GM12878 (cell line): ENCODE results near the gene TPRG1. TPM values are rescaled to one million over a fixed set of nuclear protein-coding genes. Genes with fewer than 3 reads are reported as not detected.

ENCODE experiments used
- ATAC-seq: fragments of 200-7000 bp; cut with Tn5 transposase; 3 replicates; pipeline ENCODE4 v1.9.1; 2020; ENCODE audit warnings: mild to moderate bottlenecking, moderate library complexity
- BruUV-seq: library from RNA; stranded (reverse); fragments of 400-500 nt; replicated peaks from 2 replicates; lab custom pipeline; 2021; lab: Mats Ljungman, UMichigan
- CTCF ChIA-PET: fragments of 300-600 bp; sonication (Branson Sonifier 250); formaldehyde crosslinking; extraction: SDS; loops from one replicate; lab custom pipeline; 2021; ENCODE audit warnings: inconsistent platforms; lab: Yijun Ruan, JAX
- POLR2A ChIA-PET: fragments of 350-600 bp; formaldehyde crosslinking; extraction: SDS; loops from one replicate; lab custom pipeline; 2021; ENCODE audit warnings: inconsistent platforms; lab: Charles Lee
- RAD21 ChIA-PET: fragments of 300-600 bp; sonication (Branson Sonifier 250); formaldehyde crosslinking; loops from one replicate; lab custom pipeline; 2023; ENCODE audit warnings: antibody characterized with exemption; ENCODE audit not compliant: unreplicated experiment; lab: Charles Lee
- SMC1A ChIA-PET: fragments of 300-600 bp; sonication (Branson Sonifier 250); formaldehyde crosslinking; loops from one replicate; lab custom pipeline; 2023; ENCODE audit not compliant: unreplicated experiment, uncharacterized antibody; lab: Charles Lee
- DNase-seq: peaks from one replicate; pipeline ENCODE4 v3.0.0-alpha.2; 2011; ENCODE audit warnings: low read depth, low spot score
- FAIRE-seq: peaks from 3 replicates; lab custom pipeline; 2011; peaks lifted over from hg19 to GRCh38; lab: Jason Lieb, UNC
- H2AFZ ChIP-seq: 2 replicates; pipeline ENCODE4 v1.6.0; 2011; ENCODE audit warnings: low read depth, low read length, control low read depth; ENCODE audit not compliant: control insufficient read depth
- H3K27ac ChIP-seq: 2 replicates; pipeline ENCODE4 v1.5.1; 2011; ENCODE audit warnings: control low read depth; ENCODE audit not compliant: control insufficient read depth, insufficient read depth
- H3K27me3 ChIP-seq, 2 experiments: replicated peaks in 1 of 2; 2 replicates each; pipeline versions ENCODE4 v1.6.0 to v1.6.1; 2011; ENCODE audit warnings: low read length in 1 of 2; ENCODE audit not compliant: control insufficient read depth in 2 of 2, insufficient read depth in 2 of 2
- H3K36me3 ChIP-seq, 2 experiments: 2 replicates each; pipeline ENCODE4 v1.5.1; 2011; ENCODE audit warnings: low read length in 1 of 2; ENCODE audit not compliant: control insufficient read depth in 2 of 2, insufficient read depth in 2 of 2
- H3K4me1 ChIP-seq: 2 replicates; pipeline ENCODE4 v1.6.1; 2011; ENCODE audit warnings: mild to moderate bottlenecking, low read length, moderate library complexity, mixed read lengths; ENCODE audit not compliant: control insufficient read depth, insufficient read depth
- H3K4me2 ChIP-seq: 2 replicates; pipeline ENCODE4 v1.6.0; 2011; ENCODE audit warnings: control low read depth; ENCODE audit not compliant: control insufficient read depth, insufficient read depth
- H3K4me3 ChIP-seq: fragments of 200-600 bp; sonication (generic); 2 replicates; pipeline ENCODE4 v1.5.1; 2016
- H3K79me2 ChIP-seq: 2 replicates; pipeline ENCODE4 v1.6.0; 2011; ENCODE audit warnings: low read length; ENCODE audit not compliant: control insufficient read depth, insufficient read depth
- H3K9ac ChIP-seq: 2 replicates; pipeline ENCODE4 v1.8.0; 2011; ENCODE audit warnings: low read length, control low read depth, mixed read lengths; ENCODE audit not compliant: control insufficient read depth, insufficient read depth
- H3K9me3 ChIP-seq: replicated peaks from 3 replicates; pipeline ENCODE4 v1.5.1; 2011; ENCODE audit warnings: mild to moderate bottlenecking, low read length; ENCODE audit not compliant: control insufficient read depth, insufficient read depth
- H4K20me1 ChIP-seq: 2 replicates; pipeline ENCODE4 v1.6.0; 2011; ENCODE audit not compliant: control insufficient read depth, insufficient read depth
- EZH2 ChIP-seq: IDR thresholded peaks from 2 replicates; pipeline ENCODE4 v1.6.1; 2012; ENCODE audit warnings: low read depth, mild to moderate bottlenecking, control low read depth, inconsistent platforms, low read length, borderline replicate concordance; ENCODE audit not compliant: control insufficient read depth
- KAT2A ChIP-seq: conservative IDR thresholded peaks from 2 replicates; pipeline ENCODE4 v1.6.1; 2011; ENCODE audit warnings: low read depth, low read length; ENCODE audit not compliant: control insufficient read depth
- NFYA ChIP-seq: IDR thresholded peaks from 2 replicates; pipeline ENCODE4 v1.6.1; 2011; ENCODE audit warnings: low read depth, mild to moderate bottlenecking, low read length, improper control_type of control experiment, borderline replicate concordance
- NR2C2 ChIP-seq: IDR thresholded peaks from 2 replicates; pipeline ENCODE4 v1.6.1; 2011; ENCODE audit warnings: borderline replicate concordance, low read depth; ENCODE audit not compliant: control insufficient read depth, insufficient read length
- NRF1 ChIP-seq: conservative IDR thresholded peaks from 2 replicates; pipeline ENCODE4 v1.6.1; 2011; ENCODE audit warnings: mild to moderate bottlenecking, low read depth, low read length, improper control_type of control experiment
- PAX5 ChIP-seq: IDR thresholded peaks from 2 replicates; pipeline ENCODE4 v1.6.1; 2011; ENCODE audit warnings: low read depth, low read length, borderline replicate concordance
- POLR2A ChIP-seq: IDR thresholded peaks from 2 replicates; pipeline ENCODE4 v1.6.1; 2011; ENCODE audit warnings: low read depth, mild to moderate bottlenecking, low read length
- WGBS: methylation state at CpG from one replicate; pipeline ENCODE4 v1.1.6; 2016; ENCODE audit warnings: low lambda C conversion rate; ENCODE audit not compliant: insufficient replicate concordance, insufficient coverage; ENCODE audit errors: missing lambda C conversion rate; 5-methylcytosine and 5-hydroxymethylcytosine counted together
- in situ Hi-C: fragments of 300-500 bp; cut with MboI; formaldehyde crosslinking; loops from 9 replicates; pipeline ENCODE4 v1.14.3; 2018; ENCODE audit warnings: mixed read lengths
- intact Hi-C: fragments of 100-400 bp; cut with micrococcal nuclease; formaldehyde crosslinking; loops from one replicate; pipeline ENCODE4 v1.14.2; 2022; ENCODE audit not compliant: unreplicated experiment
- polyA plus RNA-seq, 11 experiments: library from polyadenylated mRNA; depleted of rRNA in 4 of 11; unstranded in 6 of 11; stranded (reverse) in 5 of 11; fragments of >200 nt; fragmentation: Nextera tagmentation in 4 of 11; fragmentation: Illumina TruSeq in 1 of 11; extraction: Ambion mirVana in 4 of 11; extraction: Trizol in 1 of 11; gene quantifications; 1 replicate in 1 of 11; 2 replicates in 10 of 11; pipeline versions ENCODE4 v1.2.1 to v1.2.3, GENCODE V29; 2011 to 2016; ENCODE audit warnings: inconsistent platforms in 2 of 11, missing spikeins in 2 of 11, low read depth in 1 of 11
- total RNA-seq, 4 experiments: library from RNA; depleted of rRNA in 3 of 4; stranded (reverse); fragments of >200 nt in 3 of 4; fragmentation: Illumina TruSeq in 1 of 4; extraction: Trizol in 1 of 4; gene quantifications; 2 replicates each; pipeline versions ENCODE4 v1.2.1 to v1.2.3, GENCODE V29; 2013 to 2021

Gene TPRG1
- total and polyA plus RNA-seq, 10 of the 15 experiments (the other 5 are each of a cell fraction or from before 2014, with no cell fraction given), result 0.26 to 30.7 (median 3.6) TPM

- ChIA-PET POLR2A (no interaction called here), SMC1A (no interaction called here), CTCF (no interaction called here), RAD21 (no interaction called here)
- DNase-seq, result no peak
- WGBS, result 19% methylated on average over 5 of the region's 5 CpGs
- no peak for ATAC-seq
- no peaks in the 10 kb centered on the region for H3K27me3 ChIP-seq
- H3K36me3 ChIP-seq, result no peaks in the 10 kb centered on the region
- H4K20me1 ChIP-seq, result no peaks in the 10 kb centered on the region
- H3K4me3 ChIP-seq, result no peak overlapping the region
- no peaks in the 10 kb centered on the region for H3K79me2 ChIP-seq
- TF ChIP-seq NRF1 (no peak), POLR2A (no peak), EZH2 (no peak), KAT2A (no peak), NFYA (no peak)
- H2AFZ ChIP-seq, result no peak overlapping the region
- intact Hi-C loops, result no loop called here
- FAIRE-seq, result no peak
- no peaks in the 10 kb centered on the region for H3K9me3 ChIP-seq
- H3K4me2 ChIP-seq, result no peak overlapping the region
- H3K4me1 ChIP-seq, result no peaks in the 10 kb centered on the region
- in situ Hi-C loops, result no loop called here
- no TSS peak for BruUV-seq
- no peak overlapping the region for H3K9ac ChIP-seq
- H3K27ac ChIP-seq, result no peak overlapping the region
Measured at GRCh38 chr3:189166321-189166720, 5.5 kb upstream of the TPRG1 start.

GRCh38 chr3:189167027-189167766, 4.6 kb upstream of the TPRG1 start:
- ChIA-PET POLR2A (no interaction called here), RAD21 (no interaction called here), SMC1A (no interaction called here), CTCF (no interaction called here)
- WGBS, result 30% methylated on average over 5 of the region's 5 CpGs
- no peaks in the 10 kb centered on the region for H3K79me2 ChIP-seq
- intact Hi-C loops (no loop called here), in situ Hi-C loops (no loop called here)
- no peak overlapping the region for H2AFZ ChIP-seq
- ATAC-seq (no peak), DNase-seq (no peak), FAIRE-seq (no peak)
- no peak overlapping the region for H3K4me2 ChIP-seq
- H4K20me1 ChIP-seq, result no peaks in the 10 kb centered on the region
- H3K9me3 ChIP-seq, result no peaks in the 10 kb centered on the region
- no peak overlapping the region for H3K4me3 ChIP-seq
- no peaks in the 10 kb centered on the region for H3K4me1 ChIP-seq
- no peak overlapping the region for H3K27ac ChIP-seq
- no peaks in the 10 kb centered on the region for H3K36me3 ChIP-seq
- H3K27me3 ChIP-seq, result no peaks in the 10 kb centered on the region
- TF ChIP-seq NR2C2 (no peak), PAX5 (no peak)
- TF ChIP-seq, all 136 proteins: peak for 0
- no peak overlapping the region for H3K9ac ChIP-seq
- no TSS peak for BruUV-seq
